ENCODE data around the gene RNF144A.

DNA sequence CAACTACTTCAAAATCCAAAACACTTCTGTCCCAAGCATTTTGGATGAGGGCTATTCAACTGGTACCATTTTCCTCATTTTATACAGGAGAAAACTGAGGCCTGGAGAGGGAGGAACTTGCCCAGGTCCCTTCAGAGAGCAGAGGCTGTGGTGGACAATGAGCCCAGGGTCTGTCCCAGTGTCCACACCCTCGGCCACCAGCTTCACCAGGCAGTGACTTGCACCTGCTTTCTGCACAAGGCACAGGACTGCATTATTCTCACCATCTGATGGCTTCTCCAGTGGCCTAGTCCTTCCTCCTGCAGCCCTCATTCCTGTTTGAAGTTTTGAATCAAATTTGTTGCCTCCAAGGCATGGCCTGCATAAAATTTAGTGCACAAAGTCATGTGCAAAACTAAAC is 53.3 kb downstream of the RNF144A start:
- TF ChIP-seq, protein P1, sequence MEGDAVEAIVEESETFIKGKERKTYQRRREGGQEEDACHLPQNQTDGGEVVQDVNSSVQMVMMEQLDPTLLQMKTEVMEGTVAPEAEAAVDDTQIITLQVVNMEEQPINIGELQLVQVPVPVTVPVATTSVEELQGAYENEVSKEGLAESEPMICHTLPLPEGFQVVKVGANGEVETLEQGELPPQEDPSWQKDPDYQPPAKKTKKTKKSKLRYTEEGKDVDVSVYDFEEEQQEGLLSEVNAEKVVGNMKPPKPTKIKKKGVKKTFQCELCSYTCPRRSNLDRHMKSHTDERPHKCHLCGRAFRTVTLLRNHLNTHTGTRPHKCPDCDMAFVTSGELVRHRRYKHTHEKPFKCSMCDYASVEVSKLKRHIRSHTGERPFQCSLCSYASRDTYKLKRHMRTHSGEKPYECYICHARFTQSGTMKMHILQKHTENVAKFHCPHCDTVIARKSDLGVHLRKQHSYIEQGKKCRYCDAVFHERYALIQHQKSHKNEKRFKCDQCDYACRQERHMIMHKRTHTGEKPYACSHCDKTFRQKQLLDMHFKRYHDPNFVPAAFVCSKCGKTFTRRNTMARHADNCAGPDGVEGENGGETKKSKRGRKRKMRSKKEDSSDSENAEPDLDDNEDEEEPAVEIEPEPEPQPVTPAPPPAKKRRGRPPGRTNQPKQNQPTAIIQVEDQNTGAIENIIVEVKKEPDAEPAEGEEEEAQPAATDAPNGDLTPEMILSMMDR (IDR thresholded peaks at IDR 0.05; ENCODE audit: low read length) = no peak
- no peak for TF ChIP-seq EZH2 (optimal IDR thresholded peaks at IDR 0.05; ENCODE audit: low read depth, low read length)

Measured in MM.1S (cell line).